C4-2B (cell line): ENCODE data around the gene KLK6.

Experiments used
- CTCF ChIP-seq: fragments of 450-650 bp; conservative IDR thresholded peaks from 2 replicates; pipeline ENCODE4 v1.5.1; 2017; ENCODE audit warnings: mild to moderate bottlenecking
- ZFX ChIP-seq: fragments of 450-650 bp; IDR thresholded peaks from 2 replicates; pipeline ENCODE4 v1.6.1; 2017

GRCh38 chr19:51000981-51001380 lies 31.6 kb upstream of the KLK6 start:
- TF ChIP-seq CTCF (no peak), ZFX (no peak)
